ENCODE data around the gene TRAM2.
"Not testable (repeated sequence)": the region's sequence is repeated elsewhere in the genome, so short reads cannot be mapped to it uniquely, and the experiment has no call there.

Gene TRAM2

DNA sequence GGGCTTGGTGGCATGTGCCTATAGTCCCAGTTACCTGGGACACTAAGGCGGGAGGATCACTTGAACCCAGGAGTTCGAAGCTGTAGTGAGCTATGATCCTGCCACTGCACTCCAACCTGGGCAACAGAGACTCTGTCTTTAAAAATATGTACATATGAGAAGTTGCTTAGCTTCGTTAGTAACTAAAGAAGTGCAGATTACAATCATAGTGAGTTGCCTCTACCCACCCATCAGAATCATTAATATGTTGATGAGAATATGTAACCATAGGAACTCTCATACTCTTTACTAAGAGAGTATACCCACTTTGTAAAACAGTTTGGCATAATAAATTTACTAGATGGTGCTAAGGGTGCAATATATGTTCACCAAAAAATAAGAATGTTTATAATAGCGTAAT is 102.7 kb downstream of the TRAM2 start:
- DNase-seq = no peak

GRCh38 chr6:52461194-52461593 is 115.7 kb downstream of the TRAM2 start:
- DNase-seq = not testable (repeated sequence)

- DNase-seq = no peak
These were observed 119.8 kb downstream of the TRAM2 start for GRCh38 chr6:52457096-52457495.

- no peak for DNase-seq
These were observed 122.3 kb downstream of the TRAM2 start for GRCh38 chr6:52454556-52454955.
